Measurements from ENCODE around the gene CADM3. TPM values are rescaled to one million over a fixed set of nuclear protein-coding genes. Genes with fewer than 3 reads are reported as not detected.

The CADM3 gene
- total RNA-seq, 1 donor from 2014 or later: 3.1 TPM

DNA sequence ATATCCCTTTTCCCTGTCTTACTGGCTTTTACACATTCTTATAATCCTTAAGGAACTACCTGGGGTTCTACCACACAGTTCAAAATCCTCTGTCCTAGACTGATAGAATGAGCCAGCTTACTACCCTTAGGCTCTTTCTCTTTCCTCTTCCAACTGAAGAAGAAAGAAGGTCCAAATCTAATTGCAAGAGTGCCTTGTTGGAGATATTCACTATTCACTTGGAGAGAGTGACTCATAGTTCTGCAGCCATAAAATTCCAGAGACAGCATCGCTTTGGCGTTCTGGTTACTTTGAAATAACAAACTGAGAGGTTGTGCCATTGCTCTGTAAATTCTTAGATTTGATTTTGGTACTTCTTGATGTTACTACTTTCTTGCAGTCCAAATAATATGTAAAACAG is 4.2 kb downstream of the CADM3 start:
- TF ChIP-seq, protein P1, sequence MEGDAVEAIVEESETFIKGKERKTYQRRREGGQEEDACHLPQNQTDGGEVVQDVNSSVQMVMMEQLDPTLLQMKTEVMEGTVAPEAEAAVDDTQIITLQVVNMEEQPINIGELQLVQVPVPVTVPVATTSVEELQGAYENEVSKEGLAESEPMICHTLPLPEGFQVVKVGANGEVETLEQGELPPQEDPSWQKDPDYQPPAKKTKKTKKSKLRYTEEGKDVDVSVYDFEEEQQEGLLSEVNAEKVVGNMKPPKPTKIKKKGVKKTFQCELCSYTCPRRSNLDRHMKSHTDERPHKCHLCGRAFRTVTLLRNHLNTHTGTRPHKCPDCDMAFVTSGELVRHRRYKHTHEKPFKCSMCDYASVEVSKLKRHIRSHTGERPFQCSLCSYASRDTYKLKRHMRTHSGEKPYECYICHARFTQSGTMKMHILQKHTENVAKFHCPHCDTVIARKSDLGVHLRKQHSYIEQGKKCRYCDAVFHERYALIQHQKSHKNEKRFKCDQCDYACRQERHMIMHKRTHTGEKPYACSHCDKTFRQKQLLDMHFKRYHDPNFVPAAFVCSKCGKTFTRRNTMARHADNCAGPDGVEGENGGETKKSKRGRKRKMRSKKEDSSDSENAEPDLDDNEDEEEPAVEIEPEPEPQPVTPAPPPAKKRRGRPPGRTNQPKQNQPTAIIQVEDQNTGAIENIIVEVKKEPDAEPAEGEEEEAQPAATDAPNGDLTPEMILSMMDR (IDR thresholded peaks at IDR 0.05; ENCODE audit: unreplicated experiment): no peak
- no peak for DNase-seq (ENCODE audit: low spot score in 2 of 2, unreplicated experiment in 2 of 2)
- Mint-ChIP-seq H3K4me1 (peaks cover 10% of the 10 kb centered on the region), H3K27me3 (ENCODE audit: low read depth) (peaks cover 60% of the 10 kb centered on the region), H3K27ac (no peak overlapping the region), H3K36me3 (no peaks in the 10 kb centered on the region), H3K9me3 (no peaks in the 10 kb centered on the region), H3K4me3 (no peak overlapping the region)

DNA sequence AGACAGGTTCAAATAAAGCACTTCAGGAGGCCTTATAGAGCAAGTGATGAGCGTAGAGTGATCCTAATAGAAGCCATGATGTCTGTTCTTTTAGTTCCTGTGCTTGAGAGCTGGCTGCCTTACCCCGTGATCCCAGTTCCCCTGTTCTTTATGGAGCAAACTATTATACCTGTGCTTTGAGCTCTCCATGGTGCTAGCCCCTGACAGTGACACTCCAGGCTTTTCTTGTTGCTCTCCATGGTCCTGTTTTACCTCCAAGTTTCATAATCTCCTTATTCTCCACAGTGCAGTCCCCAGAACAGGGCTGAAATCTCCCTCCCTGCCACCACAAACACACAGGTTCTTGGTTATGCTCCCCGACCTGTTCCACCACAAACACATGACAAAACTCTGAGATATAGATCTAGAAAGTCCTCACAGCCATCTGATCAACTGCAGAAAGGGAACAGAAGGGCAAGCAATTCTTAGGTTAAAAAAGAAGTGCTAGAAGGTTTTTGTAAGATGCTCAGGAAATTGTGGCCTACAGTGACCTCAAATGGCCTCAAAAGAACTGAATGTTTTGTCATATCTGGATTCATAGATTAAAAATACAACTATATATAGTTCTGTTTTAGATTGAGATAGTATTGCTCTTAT is 6.0 kb downstream of the CADM3 start:
- DNase-seq (ENCODE audit: low spot score in 2 of 2, unreplicated experiment in 2 of 2): peak; percentile 58 to 78
- peaks cover 60% of the 10 kb centered on the region for H3K27me3 Mint-ChIP-seq (ENCODE audit: low read depth)
- H3K27ac Mint-ChIP-seq: no peak overlapping the region
- TF ChIP-seq, protein P1 (IDR thresholded peaks at IDR 0.05; ENCODE audit: unreplicated experiment): no peak
- no peaks in the 10 kb centered on the region for H3K4me1 Mint-ChIP-seq
- H3K9me3 Mint-ChIP-seq: no peaks in the 10 kb centered on the region
- H3K36me3 Mint-ChIP-seq: no peaks in the 10 kb centered on the region
- H3K4me3 Mint-ChIP-seq: no peak overlapping the region

DNA sequence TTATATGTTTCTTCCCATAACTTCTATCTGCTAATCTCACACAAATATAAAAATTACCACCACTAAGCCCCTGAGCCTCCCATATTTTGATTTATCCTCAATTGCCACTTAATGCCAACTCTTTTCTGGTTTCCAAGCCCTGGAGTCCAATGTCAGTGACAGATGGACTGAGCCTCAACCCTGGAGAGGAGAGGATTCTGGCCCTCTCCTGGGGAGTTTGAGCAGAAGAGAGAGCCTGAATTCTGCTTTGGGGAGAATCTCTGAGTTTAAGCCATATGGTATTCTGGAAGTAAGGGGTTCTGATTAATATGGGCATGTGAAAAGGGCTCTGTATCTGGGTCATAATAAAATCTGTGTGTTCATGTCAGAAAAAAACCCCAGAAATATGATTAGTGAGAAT is 8.5 kb downstream of the CADM3 start:
- no peak overlapping the region for H3K27ac Mint-ChIP-seq
- no peak for DNase-seq (ENCODE audit: low spot score in 2 of 2, unreplicated experiment in 2 of 2)
- no peaks in the 10 kb centered on the region for H3K9me3 Mint-ChIP-seq
- peaks cover 46% of the 10 kb centered on the region for H3K27me3 Mint-ChIP-seq (ENCODE audit: low read depth)
- no peak overlapping the region for H3K4me3 Mint-ChIP-seq
- TF ChIP-seq, protein P1 (IDR thresholded peaks at IDR 0.05; ENCODE audit: unreplicated experiment): no peak
- H3K4me1 Mint-ChIP-seq: no peaks in the 10 kb centered on the region
- no peaks in the 10 kb centered on the region for H3K36me3 Mint-ChIP-seq

DNA sequence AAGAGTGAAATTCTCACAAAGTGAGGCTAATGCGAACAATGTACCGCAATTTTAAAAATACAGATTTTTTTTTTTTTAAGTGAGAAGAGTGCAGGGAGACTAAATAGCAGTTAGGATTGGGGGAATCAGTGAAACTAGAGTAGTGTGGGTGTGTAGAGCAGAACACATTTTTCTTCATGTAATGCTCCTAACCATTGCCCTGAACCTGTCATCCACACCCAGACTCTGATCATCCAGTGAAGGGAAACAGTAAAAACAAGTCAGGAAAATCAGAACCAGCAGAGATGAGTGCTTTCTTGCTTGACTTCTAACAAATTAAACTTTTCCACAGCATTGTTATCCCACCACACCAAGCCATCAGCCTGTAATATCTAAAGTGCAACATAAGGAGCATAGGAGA is 9.1 kb downstream of the CADM3 start:
- DNase-seq (ENCODE audit: low spot score in 2 of 2, unreplicated experiment in 2 of 2): no peak
- no peak overlapping the region for H3K27ac Mint-ChIP-seq
- H3K4me3 Mint-ChIP-seq: no peak overlapping the region
- peaks cover 44% of the 10 kb centered on the region for H3K27me3 Mint-ChIP-seq (ENCODE audit: low read depth)
- TF ChIP-seq, protein P1 (IDR thresholded peaks at IDR 0.05; ENCODE audit: unreplicated experiment): no peak
- H3K36me3 Mint-ChIP-seq: no peaks in the 10 kb centered on the region
- H3K9me3 Mint-ChIP-seq: no peaks in the 10 kb centered on the region
- H3K4me1 Mint-ChIP-seq: no peaks in the 10 kb centered on the region

DNA sequence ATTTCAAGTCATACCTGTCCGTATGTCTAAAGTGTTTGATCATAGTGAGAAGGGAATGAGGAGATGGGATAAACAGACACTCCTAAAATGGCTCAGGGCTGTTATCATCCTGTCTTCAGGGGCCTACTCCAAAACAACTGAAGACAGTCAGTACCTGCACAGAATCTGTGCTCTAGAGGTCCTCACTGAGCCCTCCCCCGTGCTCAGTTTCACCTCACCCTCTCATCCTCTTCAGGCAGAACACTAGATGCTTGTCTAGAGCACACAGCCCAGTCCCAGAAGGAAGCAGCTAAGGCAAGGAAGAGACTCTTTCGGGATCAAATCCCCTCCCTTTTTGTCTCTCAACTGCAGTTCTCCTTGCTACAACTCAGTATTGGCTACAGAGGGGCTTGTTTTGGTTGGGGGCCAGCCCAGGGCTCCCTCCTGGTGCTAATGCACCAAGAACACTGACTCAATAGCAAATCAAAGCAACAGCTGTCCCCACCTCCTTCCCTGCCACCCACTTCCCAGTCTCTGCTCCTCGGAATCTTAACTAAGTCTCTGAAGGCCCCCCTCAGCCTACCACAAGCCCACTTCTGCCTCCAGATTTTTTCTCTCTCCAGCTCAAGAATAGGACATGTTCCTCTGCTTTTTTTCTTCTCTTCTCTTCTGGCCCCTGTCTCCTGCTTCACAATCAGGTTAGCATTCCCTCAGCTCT is 10.1 kb downstream of the CADM3 start:
- H3K27ac Mint-ChIP-seq: no peak overlapping the region

More for the DNA sequence above, 10.1 kb downstream of the CADM3 start:
- H3K4me3 Mint-ChIP-seq: no peak overlapping the region
- peaks cover 50% of the 10 kb centered on the region for H3K27me3 Mint-ChIP-seq (ENCODE audit: low read depth)
- TF ChIP-seq, protein P1 (IDR thresholded peaks at IDR 0.05; ENCODE audit: unreplicated experiment): no peak
- DNase-seq (ENCODE audit: low spot score in 2 of 2, unreplicated experiment in 2 of 2): no peak
- H3K9me3 Mint-ChIP-seq: no peaks in the 10 kb centered on the region
- no peaks in the 10 kb centered on the region for H3K4me1 Mint-ChIP-seq
- H3K36me3 Mint-ChIP-seq: no peaks in the 10 kb centered on the region
